Measurements from ENCODE around the gene ISCU.

ISCU gene

GRCh38 chr12:108591267-108591980 is 29.0 kb downstream of the ISCU start:
- DNase-seq: no peak

GRCh38 chr12:108592033-108592909 is 29.9 kb downstream of the ISCU start:
- DNase-seq: no peak

GRCh38 chr12:108594323-108594903 is 32.0 kb downstream of the ISCU start:
- DNase-seq: no peak

GRCh38 chr12:108594960-108595710 is 32.7 kb downstream of the ISCU start:
- no peak for DNase-seq

- no peak for DNase-seq
Measured at GRCh38 chr12:108595711-108596647, 33.6 kb downstream of the ISCU start.

DNA sequence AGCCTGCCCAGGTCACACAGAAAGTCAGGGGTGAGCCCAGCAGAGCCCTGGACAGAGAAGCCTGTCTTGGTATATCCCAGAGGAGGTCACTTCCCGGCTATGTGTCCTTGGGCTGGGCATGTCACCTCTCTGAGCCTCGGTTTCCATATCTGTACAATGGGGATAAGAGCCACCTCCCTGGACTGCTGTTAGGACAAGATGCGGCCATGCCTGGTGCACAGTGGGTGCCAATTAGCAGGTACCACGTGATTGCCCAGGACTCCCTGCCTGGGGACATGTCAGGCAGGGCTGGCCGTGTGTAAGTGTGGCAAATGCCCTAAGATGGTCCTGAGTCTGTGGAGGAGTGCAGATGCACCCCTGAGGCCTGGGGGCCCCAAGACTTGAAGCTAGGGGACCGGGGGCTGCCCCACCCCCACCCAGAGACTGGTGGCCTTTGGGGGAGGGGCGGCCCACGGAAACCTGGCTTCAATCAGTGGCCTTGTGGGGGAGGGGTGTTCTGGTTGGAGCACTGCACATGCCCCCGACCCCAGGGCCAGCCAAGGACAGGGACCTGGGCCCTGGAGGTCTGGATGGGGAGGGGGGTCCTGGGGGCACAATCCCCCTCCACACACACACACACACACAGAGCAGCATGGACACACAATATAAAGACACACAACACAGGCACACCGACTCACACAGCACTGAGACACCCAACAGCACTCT is 34.6 kb downstream of the ISCU start:
- no peak for DNase-seq

- no peak for DNase-seq
Measured at GRCh38 chr12:108597559-108598471, 35.4 kb downstream of the ISCU start, which contains the start of gene TMEM119. TMEM119 (minus strand) TSS chr12:108598084; CDS start chr12:108592383, 5,701 bp downstream.

GRCh38 chr12:108598553-108599250 is 36.3 kb downstream of the ISCU start:
- DNase-seq: no peak

- DNase-seq: no peak
Measured at GRCh38 chr12:108599541-108599940, 37.1 kb downstream of the ISCU start.

- DNase-seq: no peak
Measured at GRCh38 chr12:108599948-108600701, 37.7 kb downstream of the ISCU start.

GRCh38 chr12:108600702-108601007 is 38.3 kb downstream of the ISCU start:
- no peak for DNase-seq

DNA sequence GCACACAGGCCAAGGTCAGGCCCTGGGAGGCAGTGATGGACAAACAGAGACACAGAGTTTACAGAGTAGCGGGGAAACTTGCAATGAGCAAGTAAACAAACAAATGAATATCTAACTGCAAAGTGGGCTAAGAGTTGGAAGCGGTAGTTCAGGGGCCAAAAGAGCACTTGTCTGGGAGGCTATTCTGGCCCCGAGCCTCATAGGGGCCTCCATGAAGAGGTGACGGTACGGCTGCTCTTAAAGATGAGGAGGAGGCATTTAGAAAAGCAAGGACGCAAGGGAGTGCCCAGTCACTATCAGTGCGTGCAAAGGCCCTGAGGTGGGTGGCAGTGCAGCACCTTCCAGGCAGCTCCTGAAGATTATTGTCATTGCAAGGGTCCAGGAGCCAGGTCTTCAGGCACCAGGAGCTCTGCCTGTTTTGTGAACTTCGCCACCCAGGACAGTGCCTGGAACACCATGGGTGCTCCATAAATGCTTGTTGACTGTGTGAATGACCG is 39.9 kb downstream of the ISCU start:
- no peak for DNase-seq

DNA sequence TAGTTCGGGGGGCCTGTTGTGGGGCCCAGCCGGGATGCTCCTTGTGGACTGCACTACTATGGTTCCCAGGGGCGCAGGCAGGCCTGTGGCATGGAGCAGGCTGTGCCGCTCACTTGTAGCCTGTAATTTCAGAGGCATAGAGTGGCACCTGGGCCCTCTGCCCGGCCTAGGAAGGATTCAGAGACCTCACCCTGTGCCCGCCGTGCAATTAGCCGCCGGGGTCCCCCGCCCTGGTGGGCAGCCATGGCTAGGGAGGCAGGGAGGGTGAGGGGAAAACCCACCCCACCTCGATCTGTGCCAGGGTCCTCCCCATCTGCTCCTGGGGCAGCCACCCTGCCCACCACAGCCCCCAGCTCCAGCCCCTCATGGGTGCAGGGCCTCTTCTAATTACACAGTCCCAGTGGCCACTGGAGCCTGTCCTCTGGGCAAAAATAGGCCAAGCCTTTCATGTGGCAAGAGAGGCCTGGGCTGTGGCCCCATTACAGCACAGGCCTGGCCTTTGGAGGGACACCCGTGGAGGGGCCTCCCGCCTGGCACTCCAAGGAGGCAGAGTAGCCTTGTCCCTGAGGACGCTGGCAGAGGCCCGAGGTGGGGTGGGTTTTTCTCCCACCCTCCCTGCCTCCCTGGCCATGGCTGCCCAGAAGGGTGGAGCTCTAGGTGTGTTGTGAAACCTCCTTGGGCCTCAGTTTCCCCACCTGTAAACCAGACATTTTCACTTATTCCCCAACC is 40.7 kb downstream of the ISCU start:
- DNase-seq: no peak

- no peak for DNase-seq
Measured at GRCh38 chr12:108603743-108604142, 41.3 kb downstream of the ISCU start.

DNA sequence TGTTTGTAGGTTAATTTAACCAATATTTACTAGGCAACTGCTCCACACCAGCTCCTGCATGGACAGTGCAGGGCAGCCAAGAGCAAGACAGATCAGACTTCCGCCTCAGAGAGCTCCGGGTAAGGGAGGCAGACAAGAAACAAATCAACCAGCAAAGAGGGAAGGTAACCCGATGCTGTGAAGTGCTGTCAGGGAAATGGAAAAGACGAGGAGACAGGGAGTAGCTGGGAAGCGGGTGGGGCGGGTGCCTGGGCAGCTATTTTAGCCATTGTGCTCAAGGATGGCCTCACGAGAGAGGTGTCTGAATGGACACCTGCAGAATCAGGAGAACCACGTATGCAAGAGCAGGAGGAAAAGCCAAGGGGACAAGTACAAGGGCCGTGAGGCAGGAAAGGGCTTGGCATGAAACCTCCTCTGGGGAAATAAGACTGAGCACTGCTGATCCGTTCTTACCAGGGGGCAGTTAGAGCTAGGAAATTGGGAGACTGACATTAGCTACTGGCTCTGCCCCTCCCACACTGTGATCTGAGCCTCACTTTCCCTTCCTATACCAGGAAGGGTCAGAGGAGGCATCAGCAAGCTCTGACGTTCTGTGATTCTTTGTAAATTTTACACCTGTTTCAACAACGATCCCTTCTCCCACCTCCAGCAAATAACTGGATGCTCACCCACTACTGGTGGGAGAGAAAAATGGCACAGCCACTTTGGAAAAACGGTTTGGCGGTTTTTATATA is 42.0 kb downstream of the ISCU start:
- DNase-seq: no peak

DNA sequence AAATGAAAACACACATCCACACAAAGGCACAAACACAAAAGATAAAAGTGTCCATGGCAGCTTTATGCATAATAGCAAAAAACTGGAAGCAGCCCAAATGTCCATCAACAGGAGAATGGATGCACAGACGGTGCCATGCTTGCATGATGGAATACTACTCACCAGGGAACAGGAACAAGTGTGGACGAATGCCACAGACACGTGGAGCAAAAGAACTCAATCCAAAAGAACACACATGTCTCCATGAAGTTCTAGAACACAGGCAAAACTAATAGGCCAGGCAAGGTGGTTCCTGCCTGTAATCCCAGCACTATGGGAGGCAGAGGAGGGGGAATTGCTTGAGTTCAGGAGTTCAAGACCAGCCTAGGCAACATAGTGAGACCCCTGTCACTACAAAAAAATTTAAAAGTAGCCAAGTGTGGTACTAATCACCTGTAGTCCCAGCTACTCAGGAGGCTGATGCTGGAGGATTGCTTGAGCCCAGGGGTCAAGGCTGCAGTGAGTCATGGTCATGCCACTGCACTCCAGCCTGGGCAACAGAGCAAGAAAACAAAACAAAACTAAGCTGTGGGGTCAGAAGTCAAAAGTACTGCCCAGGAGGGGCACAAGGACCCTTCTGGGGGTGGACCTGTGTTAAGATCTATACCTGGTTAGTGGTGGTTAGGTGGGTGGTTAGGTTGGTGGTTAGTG is 42.7 kb downstream of the ISCU start:
- DNase-seq: no peak
